K562 (cell line): Measurements from ENCODE around the gene RYR3. TPM values are rescaled to one million over a fixed set of nuclear protein-coding genes. Genes with fewer than 3 reads are reported as not detected.

ENCODE experiments used
- ATAC-seq: fragments of 200-7000 bp; cut with Tn5 transposase; 3 replicates; pipeline ENCODE4 v1.9.1; 2020; ENCODE audit warnings: moderate library complexity
- BruUV-seq: library from RNA; stranded (reverse); fragments of 400-500 nt; replicated peaks from 2 replicates; lab custom pipeline; 2021; lab: Mats Ljungman, UMichigan
- CTCF ChIA-PET: fragments of 300-600 bp; formaldehyde crosslinking; extraction: SDS; loops from one replicate; lab custom pipeline; 2021; ENCODE audit warnings: low intra/inter-chr PET ratio; lab: Yijun Ruan, JAX
- POLR2A ChIA-PET: fragments of 300-600, 350-650 bp; sonication (Branson Sonifier 250); formaldehyde crosslinking; extraction: SDS; loops from one replicate; lab custom pipeline; 2021; ENCODE audit warnings: antibody characterized with exemption, inconsistent platforms; lab: Yijun Ruan, JAX
- DNase-seq, 4 experiments: peaks; one replicate each; pipeline versions ENCODE4 v3.0.0 to v3.0.0-alpha.2; 2011 to 2018; ENCODE audit warnings: low spot score in 3 of 4, mixed read lengths in 3 of 4; ENCODE audit errors: extremely low read depth in 1 of 4
- FAIRE-seq: peaks from 2 replicates; lab custom pipeline; 2011; peaks lifted over from hg19 to GRCh38; lab: Jason Lieb, UNC
- H2AFZ ChIP-seq: 2 replicates; pipeline ENCODE4 v1.6.0; 2011; ENCODE audit warnings: low read depth, low read length, control low read depth, inconsistent platforms
- H3K27ac ChIP-seq: fragments of 200-600 bp; 3 replicates; pipeline ENCODE4 v1.8.0; 2011; ENCODE audit warnings: low read depth, mild to moderate bottlenecking, control low read depth, inconsistent platforms, low read length, moderate library complexity, mixed read lengths; ENCODE audit errors: extremely low read depth
- H3K27me3 ChIP-seq, 2 experiments: fragments of 300-600 bp in 1 of 2; 2 replicates in 1 of 2; 3 replicates in 1 of 2; pipeline versions ENCODE4 v1.6.0 to v1.8.0; 2011; ENCODE audit warnings: inconsistent platforms in 2 of 2, low read length in 2 of 2, mild to moderate bottlenecking in 1 of 2, mixed read lengths in 1 of 2, moderate library complexity in 1 of 2; ENCODE audit not compliant: control insufficient read depth in 2 of 2, insufficient read depth in 2 of 2
- H3K36me3 ChIP-seq: fragments of 300-600 bp; 3 replicates; pipeline ENCODE4 v1.8.0; 2011; ENCODE audit warnings: mild to moderate bottlenecking, low read length, inconsistent platforms; ENCODE audit not compliant: control insufficient read depth, insufficient read depth
- H3K4me1 ChIP-seq, 2 experiments: fragments of 200-600 bp in 1 of 2; replicated peaks in 1 of 2; 2 replicates in 1 of 2; 3 replicates in 1 of 2; pipeline versions ENCODE4 v1.5.1 to v1.8.0; 2011; ENCODE audit warnings: inconsistent platforms in 2 of 2, low read length in 2 of 2, mild to moderate bottlenecking in 1 of 2, mixed read lengths in 1 of 2, moderate library complexity in 1 of 2; ENCODE audit not compliant: control insufficient read depth in 2 of 2, insufficient read depth in 2 of 2
- H3K4me2 ChIP-seq: 2 replicates; pipeline ENCODE4 v1.6.1; 2011; ENCODE audit warnings: low read length, control low read depth, inconsistent platforms, mixed read lengths; ENCODE audit not compliant: insufficient read depth
- H3K4me3 ChIP-seq: fragments of 200-600 bp; sonication (generic), shearing (Covaris generic); 2 replicates; pipeline ENCODE4 v1.5.1; 2016; ENCODE audit warnings: control low read depth, inconsistent platforms
- H3K79me2 ChIP-seq: fragments of 200-600 bp; 3 replicates; pipeline ENCODE4 v1.8.0; 2011; ENCODE audit warnings: low read length, inconsistent platforms; ENCODE audit not compliant: control insufficient read depth, insufficient read depth
- H3K9ac ChIP-seq, 2 experiments: 2 replicates each; pipeline versions ENCODE4 v1.6.0 to v1.6.1; 2011; ENCODE audit warnings: low read depth in 2 of 2, low read length in 2 of 2, control low read depth in 1 of 2, inconsistent platforms in 1 of 2, mild to moderate bottlenecking in 1 of 2, mixed read lengths in 1 of 2; ENCODE audit not compliant: insufficient read depth in 1 of 2
- H3K9me1 ChIP-seq: one replicate; pipeline ENCODE4 v1.6.0; 2011; ENCODE audit warnings: inconsistent platforms, mild to moderate bottlenecking, low read length, moderate library complexity; ENCODE audit not compliant: control insufficient read depth, insufficient read depth
- H3K9me3 ChIP-seq: replicated peaks from 2 replicates; pipeline ENCODE4 v1.5.1; 2011; ENCODE audit warnings: low read depth, low read length, inconsistent platforms; ENCODE audit not compliant: control insufficient read depth, insufficient read depth
- H4K20me1 ChIP-seq: replicated peaks from 2 replicates; pipeline ENCODE4 v1.6.1; 2011; ENCODE audit warnings: low read length, inconsistent platforms, mixed read lengths; ENCODE audit not compliant: control insufficient read depth, insufficient read depth
- ATF7 ChIP-seq: fragments of 450-650 bp; IDR thresholded peaks from 2 replicates; pipeline ENCODE4 v1.7.1; 2014; ENCODE audit warnings: mild to moderate bottlenecking, moderate library complexity
- CREM ChIP-seq: IDR thresholded peaks from 2 replicates; pipeline ENCODE4 v1.6.1; 2014; ENCODE audit warnings: antibody characterized with exemption, low read depth
- HES1 ChIP-seq: fragments of 450-650 bp; IDR thresholded peaks from 2 replicates; pipeline ENCODE4 v1.6.1; 2016; ENCODE audit warnings: low read depth, mild to moderate bottlenecking, moderate library complexity
- MCM2 ChIP-seq: fragments of 450-650 bp; IDR thresholded peaks from 2 replicates; pipeline ENCODE4 v1.6.1; 2017; ENCODE audit warnings: low read depth, mild to moderate bottlenecking
- MEF2A ChIP-seq: IDR thresholded peaks from 2 replicates; pipeline ENCODE4 v1.6.1; 2011; ENCODE audit warnings: low read depth, mild to moderate bottlenecking, low read length, moderate library complexity; ENCODE audit not compliant: control insufficient read depth
- RBBP5 ChIP-seq: fragments of 200-600 bp; sonication (generic); IDR thresholded peaks from 2 replicates; pipeline ENCODE4 v1.6.1; 2012; ENCODE audit warnings: borderline replicate concordance, mild to moderate bottlenecking, low read length, control low read depth, inconsistent platforms; ENCODE audit not compliant: insufficient read depth, poor library complexity, severe bottlenecking
- SNAPC5 ChIP-seq: fragments of 250-450 bp; sonication (Bioruptor Pico); IDR thresholded peaks from 2 replicates; pipeline ENCODE4 v1.8.0; 2021; ENCODE audit warnings: moderate library complexity, mild to moderate bottlenecking, inconsistent platforms
- TAF9B ChIP-seq: fragments of 450-650 bp; IDR thresholded peaks from 2 replicates; pipeline ENCODE4 v1.6.1; 2018; ENCODE audit warnings: mild to moderate bottlenecking; ENCODE audit not compliant: partially characterized antibody
- ZBTB2 ChIP-seq: fragments of 450-650 bp; IDR thresholded peaks from 2 replicates; pipeline ENCODE4 v1.6.1; 2016; ENCODE audit warnings: antibody characterized with exemption
- WGBS: fragments of 100-300 bp; shearing (Covaris generic); methylation state at CpG from one replicate; pipeline ENCODE4 v1.1.6; 2016; ENCODE audit warnings: low coverage, mixed read lengths; ENCODE audit not compliant: insufficient coverage; ENCODE audit errors: missing lambda C conversion rate; 5-methylcytosine and 5-hydroxymethylcytosine counted together
- in situ Hi-C: fragments of 300-500 bp; cut with MboI; formaldehyde crosslinking; loops from 4 replicates; pipeline ENCODE4 v1.15.0; 2018; ENCODE audit warnings: inconsistent platforms, mixed read lengths
- intact Hi-C: fragments of 100-400 bp; cut with micrococcal nuclease; formaldehyde crosslinking; loops from 2 replicates; pipeline ENCODE4 v1.14.2; 2022
- polyA plus RNA-seq, 8 experiments: library from polyadenylated mRNA; depleted of rRNA in 4 of 8; stranded (reverse) in 5 of 8; unstranded in 3 of 8; fragments of >200 nt; fragmentation: Nextera tagmentation in 2 of 8; fragmentation: Illumina TruSeq in 1 of 8; extraction: Ambion mirVana in 2 of 8; extraction: Trizol in 1 of 8; gene quantifications; 2 replicates each; pipeline versions ENCODE4 v1.2.1 to v1.2.3, GENCODE V29; 2011 to 2014; ENCODE audit warnings: inconsistent platforms in 1 of 8, missing spikeins in 1 of 8
- total RNA-seq, 7 experiments: library from RNA; depleted of rRNA in 6 of 7; stranded (reverse); fragments of >200 nt in 6 of 7; fragmentation: Illumina TruSeq in 2 of 7; extraction: Trizol in 2 of 7; gene quantifications; 2 replicates each; pipeline versions ENCODE4 v1.2.1 to v1.2.3, GENCODE V29; 2011 to 2021; ENCODE audit warnings: low replicate concordance in 1 of 7

The RYR3 gene
- total and polyA plus RNA-seq, 9 of the 15 experiments (the other 6 are each of a cell fraction or from before 2014, with no cell fraction given): 0.04 TPM; not detected in 8

- no peak overlapping the region for H2AFZ ChIP-seq
- H3K27me3 ChIP-seq: peaks cover 0 to 2% of the 10 kb centered on the region in 2 experiments; a peak in 1 of 5 replicates
- H3K9me1 ChIP-seq: no peaks in the 10 kb centered on the region
- no peaks in the 10 kb centered on the region for H3K4me1 ChIP-seq
- CTCF ChIA-PET: no interaction called here
- intact Hi-C loops (no loop called here), in situ Hi-C loops (no loop called here)
- ATAC-seq (no peak), DNase-seq (no peak), FAIRE-seq (no peak)
- TF ChIP-seq SNAPC5 (CRISPR knock-in tag) (no peak), MEF2A (no peak), ATF7 (no peak), TAF9B (no peak), MCM2 (no peak), RBBP5 (no peak), HES1 (no peak), CREM (no peak), ZBTB2 (no peak)
- no peaks in the 10 kb centered on the region for H3K9me3 ChIP-seq
- no TSS peak for BruUV-seq
- WGBS: 0% methylated on average over 4 of the region's 4 CpGs
- H3K4me2 ChIP-seq: no peak overlapping the region
- H3K9ac ChIP-seq: no peak overlapping the region
- H3K36me3 ChIP-seq: no peaks in the 10 kb centered on the region
- no peak overlapping the region for H3K27ac ChIP-seq
- no peaks in the 10 kb centered on the region for H3K79me2 ChIP-seq
- POLR2A ChIA-PET: no interaction called here
- H4K20me1 ChIP-seq: no peaks in the 10 kb centered on the region
- H3K4me3 ChIP-seq: no peak overlapping the region
Measured at GRCh38 chr15:33830351-33830750, 519.6 kb downstream of the RYR3 start.
